NK-92 (cell line): ENCODE results near the gene RNF125.

Experiments
- DNase-seq: peaks from one replicate; lab custom pipeline; 2025; ENCODE audit not compliant: unreplicated experiment; lab: John Stamatoyannopoulos, UW

RNF125 gene

DNA sequence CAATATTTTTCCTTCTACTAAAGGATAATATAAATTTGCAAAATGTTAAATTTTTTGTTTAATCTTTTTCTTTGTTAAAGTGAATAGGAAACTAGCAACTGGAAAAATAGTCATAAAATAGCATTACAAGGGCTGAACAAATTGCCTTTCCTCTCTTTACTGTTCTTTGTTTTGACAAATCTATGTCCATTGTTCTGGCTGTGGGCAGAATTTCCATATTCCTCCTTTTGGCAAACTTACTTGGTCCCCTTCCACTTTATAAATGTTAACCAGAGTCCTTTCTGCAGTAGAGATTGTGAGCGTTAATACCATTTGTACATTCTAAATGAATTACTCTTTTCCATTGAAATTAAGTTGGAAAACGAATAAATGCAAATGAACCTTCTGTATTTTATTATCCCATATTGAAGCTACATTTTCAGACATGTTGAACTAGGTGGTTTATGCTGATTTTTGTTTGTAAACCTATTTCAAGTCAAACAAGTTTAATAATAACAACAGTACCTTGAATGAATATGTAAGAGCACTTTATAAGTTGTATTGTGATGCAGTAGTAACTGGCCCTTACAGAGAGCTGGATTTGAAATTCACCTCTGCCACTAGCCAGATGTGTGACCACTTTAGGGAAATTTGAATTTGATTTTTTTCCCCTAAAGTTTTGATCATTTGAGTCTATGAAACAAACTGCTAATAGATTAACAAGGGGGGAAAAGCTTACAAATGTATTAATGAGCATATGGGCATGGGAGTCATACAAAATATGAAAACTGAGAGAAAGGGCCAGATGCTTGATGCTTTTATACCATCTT, 3.3 kb downstream of the RNF125 start:
- DNase-seq, result no peak

- DNase-seq, result no peak
Observed at GRCh38 chr18:32025744-32026143, 7.1 kb downstream of the RNF125 start.

- no peak for DNase-seq
Observed at GRCh38 chr18:32026491-32027086, 8.0 kb downstream of the RNF125 start.

- DNase-seq, result no peak
Observed at GRCh38 chr18:32029558-32029957, 10.9 kb downstream of the RNF125 start.

GRCh38 chr18:32032609-32033008, 14.0 kb downstream of the RNF125 start:
- DNase-seq, result no peak

- DNase-seq, result no peak
Observed at GRCh38 chr18:32036506-32037180, 18.0 kb downstream of the RNF125 start.

DNA sequence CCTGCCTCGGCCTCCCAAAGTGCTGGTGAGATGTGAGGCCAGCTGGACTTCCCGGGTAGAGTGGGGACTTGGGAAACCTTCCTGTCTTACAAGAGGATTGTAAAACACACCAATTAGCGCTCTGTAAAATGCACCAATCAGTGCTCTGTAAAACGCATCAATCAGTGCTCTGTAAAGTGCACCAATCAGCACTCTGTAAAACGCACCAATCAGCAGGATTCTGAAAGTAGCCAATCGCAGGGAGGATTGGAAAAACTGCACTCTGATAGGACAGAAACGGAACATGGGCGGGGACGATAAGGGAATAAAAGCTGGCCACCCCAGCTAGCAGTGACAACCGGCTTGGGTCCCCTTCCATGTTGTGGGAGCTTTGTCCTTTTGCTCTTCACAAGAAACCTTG, 19.0 kb downstream of the RNF125 start:
- DNase-seq, result no peak

DNA sequence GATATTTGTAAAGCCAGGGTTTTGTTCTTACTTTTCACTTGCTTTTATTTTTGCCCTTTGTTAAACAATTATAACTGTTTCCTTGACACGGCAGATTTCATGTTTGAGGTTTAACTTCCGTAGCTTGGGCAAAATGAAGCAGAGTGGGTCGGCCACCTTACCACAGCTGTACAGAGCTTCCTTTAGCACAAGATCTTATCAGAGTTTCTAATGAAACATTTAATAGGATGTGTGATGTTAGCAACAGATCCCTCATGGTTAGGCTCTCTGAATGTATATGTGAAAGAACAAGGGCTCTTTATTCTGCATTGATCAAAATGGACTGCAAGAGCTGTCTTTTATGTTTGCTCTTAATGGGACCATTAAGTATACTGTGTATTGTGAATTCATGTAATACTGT, 22.3 kb downstream of the RNF125 start:
- DNase-seq, result no peak

DNA sequence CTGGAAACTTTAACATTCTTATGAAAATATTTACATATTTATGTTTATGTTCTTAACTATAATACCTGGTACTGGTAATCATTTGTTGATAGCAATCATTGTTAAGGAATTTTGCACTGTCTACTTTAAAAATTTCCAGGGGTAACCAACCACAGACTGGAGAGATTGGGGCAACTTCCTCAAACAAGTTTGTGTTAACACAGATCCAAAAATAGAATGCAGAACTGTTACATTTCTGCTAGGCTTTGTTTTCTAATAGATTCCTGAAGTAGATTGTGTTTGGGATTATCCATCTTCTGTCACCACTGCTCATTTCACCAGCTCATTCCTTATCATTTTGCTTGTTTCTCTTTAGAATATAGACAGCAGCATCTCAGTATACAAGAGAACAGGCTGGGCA, 23.7 kb downstream of the RNF125 start:
- DNase-seq, result no peak

DNA sequence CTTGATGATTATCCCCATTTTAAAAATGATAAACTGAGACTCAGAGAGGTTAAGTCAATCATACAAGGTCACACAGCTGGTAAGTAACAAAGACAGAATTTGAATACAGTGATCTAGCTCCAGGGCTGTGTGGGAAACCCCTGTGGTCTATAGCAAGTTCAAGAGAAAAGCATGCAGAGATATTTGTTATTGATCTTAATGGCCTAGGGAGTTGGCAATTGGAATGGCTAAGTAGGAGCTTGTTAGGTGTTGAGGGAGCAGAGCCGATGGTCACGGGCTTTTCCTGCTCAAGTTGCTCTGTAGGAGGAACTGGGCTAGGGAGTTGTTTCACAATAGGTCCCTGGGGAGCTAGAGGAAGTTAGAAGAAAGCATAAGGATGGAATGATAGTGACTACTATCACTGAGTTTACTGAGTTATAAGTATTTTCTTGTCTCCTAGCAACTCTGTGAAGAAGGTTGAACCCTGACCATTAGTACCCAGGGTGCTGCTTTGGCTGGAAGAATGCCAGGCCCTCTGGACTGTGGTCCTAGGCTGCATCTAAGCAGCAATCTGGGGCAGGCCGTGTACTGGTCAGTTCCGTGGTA, 30.0 kb downstream of the RNF125 start:
- no peak for DNase-seq

DNA sequence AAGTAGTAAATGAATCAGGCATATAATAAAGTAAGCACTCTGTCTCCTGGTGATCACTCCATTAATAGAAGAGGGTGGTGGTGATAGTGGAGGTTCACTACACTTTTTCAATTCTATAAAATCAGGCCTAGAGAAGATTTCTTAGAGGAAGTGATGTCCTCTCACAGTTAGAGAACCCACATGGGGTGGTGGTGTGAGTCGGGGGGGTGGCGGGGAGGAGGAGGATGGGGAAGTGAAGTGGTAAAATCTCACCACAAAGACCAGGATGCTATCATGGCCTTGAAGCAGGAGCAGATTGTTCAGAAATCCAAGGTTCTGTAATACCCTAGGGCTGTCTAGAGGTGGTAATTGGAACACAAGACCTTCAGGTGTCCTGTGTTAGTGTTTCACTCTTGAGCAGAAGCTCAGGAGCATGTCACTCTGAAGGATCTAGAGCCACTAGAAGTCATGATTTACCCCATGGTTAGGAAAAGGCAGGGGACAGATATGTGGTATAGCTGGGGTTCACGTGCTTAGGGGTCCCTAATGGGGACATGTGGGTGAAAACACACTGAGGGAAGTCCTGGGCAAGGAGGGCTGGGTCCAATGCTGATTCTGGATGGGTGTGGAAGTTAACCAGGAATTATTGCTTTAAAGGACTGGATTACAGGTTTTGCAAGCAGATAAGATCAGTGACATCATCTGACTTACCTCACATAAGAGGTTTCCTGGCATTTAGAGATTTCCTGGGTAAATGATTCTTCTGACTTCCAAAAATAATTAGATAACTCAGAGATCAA, 31.0 kb downstream of the RNF125 start:
- DNase-seq, result no peak

DNA sequence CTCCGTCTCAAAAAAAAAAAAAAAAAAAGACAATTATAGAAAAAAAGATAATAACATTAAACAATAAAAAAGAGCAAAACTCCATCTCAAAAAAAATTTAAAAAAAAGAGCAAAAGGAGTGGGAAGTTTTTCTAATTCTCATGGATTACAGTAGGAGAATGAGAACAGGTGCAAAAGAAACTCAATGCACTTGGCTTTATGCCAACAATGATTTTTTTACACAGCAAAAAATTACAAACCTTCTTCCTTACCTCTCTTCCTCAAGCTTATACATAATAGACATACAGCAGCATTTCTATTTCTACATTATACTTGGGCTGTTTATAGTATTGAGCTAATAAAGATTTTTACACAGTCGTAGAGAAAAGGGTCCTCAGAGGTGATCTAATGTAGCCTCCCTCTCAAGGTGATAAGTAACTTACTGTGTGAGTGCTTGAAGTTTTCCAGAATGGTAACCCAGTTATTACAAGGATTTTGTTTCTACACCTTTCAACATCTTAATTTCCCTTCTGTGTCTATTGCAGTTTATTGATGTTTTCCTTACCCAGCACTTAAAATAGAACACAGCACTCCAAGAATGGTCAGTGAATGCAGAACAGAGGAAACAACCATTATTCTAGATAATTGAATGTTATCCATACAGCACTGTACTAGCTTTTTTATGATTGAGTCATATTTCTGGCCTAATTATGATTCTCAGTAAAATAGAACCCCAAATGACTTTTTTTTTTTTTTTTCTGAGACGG, 38.2 kb downstream of the RNF125 start:
- no peak for DNase-seq

DNA sequence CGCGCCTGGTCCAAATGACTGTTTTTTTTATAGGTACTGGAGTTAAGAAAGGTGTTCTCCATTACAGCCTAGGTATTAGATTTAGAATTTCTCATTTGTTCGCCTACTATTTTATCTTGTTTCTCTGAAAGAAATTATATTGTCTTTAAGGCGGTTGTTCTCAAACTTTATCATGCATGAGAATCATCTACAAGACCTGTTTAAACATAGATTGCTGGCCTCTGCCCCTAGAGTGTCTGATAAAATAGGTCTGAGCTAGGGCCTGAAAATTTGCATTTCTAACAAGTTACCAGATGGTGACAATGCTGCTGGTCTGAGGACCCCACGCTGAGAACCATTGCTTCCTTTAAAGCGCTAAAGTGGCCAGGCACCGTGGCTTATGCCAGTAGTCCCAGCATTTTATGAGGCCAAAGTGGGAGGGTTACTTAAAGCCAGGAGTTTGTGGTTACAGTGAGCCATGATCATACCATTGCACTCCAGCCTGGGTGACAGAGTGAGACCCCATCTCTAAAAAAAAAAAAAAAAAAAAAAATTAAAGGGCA, 39.1 kb downstream of the RNF125 start:
- DNase-seq, result no peak

- no peak for DNase-seq
Observed at GRCh38 chr18:32060026-32060425, 41.4 kb downstream of the RNF125 start.

- no peak for DNase-seq
Observed at GRCh38 chr18:32067375-32068167, 48.9 kb downstream of the RNF125 start.

DNA sequence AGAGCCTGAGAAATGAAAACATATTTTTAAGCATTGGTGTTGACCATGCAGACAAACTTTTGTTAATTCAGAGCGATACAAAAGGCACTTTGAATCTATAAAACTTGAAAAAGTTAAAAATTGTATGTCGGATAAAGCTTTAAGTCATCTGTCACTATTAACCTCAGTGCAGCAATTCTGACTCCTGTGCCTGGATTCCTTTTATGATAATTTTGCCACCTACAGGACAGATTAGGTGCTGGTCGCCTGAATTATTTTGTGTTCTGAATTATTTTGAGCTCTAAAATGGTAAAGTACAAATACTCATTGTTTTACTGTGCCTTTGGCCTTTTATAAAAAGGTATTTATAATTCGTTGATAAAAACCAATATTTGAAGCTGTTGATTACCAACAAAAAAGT, 53.7 kb downstream of the RNF125 start:
- DNase-seq, result no peak

- no peak for DNase-seq
Observed at GRCh38 chr18:32074206-32074605, 55.6 kb downstream of the RNF125 start.

- no peak for DNase-seq
Observed at GRCh38 chr18:32078845-32079244, 60.2 kb downstream of the RNF125 start.

- no peak for DNase-seq
Observed at GRCh38 chr18:32081881-32082280, 63.3 kb downstream of the RNF125 start.
